ENCODE data around the gene GRIA4.

Gene GRIA4

DNA sequence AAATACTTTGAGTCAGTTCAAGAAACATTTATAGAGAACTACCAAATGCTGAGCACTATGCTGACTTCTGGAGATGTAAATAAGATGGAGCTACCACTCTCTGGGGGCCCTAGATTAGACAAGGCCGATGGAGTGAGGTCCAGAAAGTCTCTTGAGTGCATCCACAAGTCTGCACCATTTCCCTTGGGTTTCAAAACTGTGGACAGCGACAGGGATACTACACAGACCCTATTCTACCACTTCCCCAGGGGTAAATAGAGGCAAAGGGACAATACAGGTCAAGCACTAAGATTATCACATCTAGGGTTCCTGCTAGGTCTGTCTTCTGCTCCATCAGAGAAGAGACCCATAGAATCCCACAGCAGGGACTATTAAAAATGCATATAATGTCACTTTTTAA is 183.2 kb downstream of the GRIA4 start:
- no peak for DNase-seq

- no peak for DNase-seq
Observed at GRCh38 chr11:105799263-105799662, 189.4 kb downstream of the GRIA4 start.

DNA sequence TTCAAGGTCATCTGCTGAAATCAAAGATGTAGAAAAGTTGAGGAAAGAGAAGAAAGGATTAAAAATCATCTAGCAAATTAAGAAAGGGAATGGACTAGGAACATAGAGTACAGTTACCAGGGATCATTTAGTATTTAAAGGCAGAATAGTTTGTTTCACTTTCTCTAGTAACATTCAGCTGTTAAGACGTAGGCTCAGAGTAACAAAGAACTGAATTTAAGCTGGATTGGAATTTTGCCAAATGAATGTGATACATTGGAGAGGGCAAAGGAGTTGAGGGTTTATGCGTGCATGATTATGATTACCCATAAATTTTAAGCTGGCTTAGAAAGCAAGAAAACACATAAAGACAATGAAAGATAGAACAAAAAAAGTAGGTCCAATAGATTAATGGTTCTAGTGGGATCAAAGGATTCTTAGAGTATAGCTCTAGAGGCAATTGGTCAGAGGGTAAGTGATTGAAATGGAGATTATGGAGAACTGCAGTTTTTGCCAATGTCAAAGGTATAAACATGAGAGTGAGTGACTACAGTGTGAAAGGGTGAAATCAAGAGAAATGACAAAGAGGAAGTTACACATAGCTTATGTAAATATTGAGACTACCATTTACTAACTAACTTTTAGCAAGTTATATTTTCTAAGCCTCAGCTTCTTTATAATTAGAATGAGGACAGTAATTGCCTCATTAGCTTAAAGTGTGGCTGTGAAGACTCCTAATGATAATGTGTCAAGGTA is 190.0 kb downstream of the GRIA4 start:
- no peak for DNase-seq

- DNase-seq, result no peak
Observed at GRCh38 chr11:105802390-105802789, 192.5 kb downstream of the GRIA4 start.

DNA sequence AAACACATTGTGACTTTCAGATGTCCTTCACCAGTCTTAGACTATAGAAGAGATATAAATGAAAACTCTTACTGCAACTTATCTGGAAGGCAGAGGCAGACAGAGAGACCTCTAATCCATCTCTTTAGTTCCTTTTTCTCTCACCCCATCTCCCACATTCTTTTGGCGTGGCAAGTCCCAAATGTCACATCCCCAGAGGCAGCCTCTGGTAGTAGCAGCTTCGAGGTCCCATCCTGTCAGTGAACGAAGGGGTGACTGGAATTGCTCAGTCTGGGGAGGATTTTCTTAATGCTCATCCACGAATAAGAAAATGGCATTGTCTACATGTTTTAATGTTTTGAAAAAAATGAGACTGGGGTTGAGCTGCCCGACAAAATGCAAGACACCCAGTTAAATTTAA is 201.4 kb downstream of the GRIA4 start:
- DNase-seq, result no peak

GRCh38 chr11:105821372-105821771 is 211.5 kb downstream of the GRIA4 start:
- DNase-seq, result no peak

- no peak for DNase-seq
Observed at GRCh38 chr11:105821781-105822180, 211.9 kb downstream of the GRIA4 start.

GRCh38 chr11:105823495-105824033 is 213.7 kb downstream of the GRIA4 start:
- DNase-seq, result no peak

DNA sequence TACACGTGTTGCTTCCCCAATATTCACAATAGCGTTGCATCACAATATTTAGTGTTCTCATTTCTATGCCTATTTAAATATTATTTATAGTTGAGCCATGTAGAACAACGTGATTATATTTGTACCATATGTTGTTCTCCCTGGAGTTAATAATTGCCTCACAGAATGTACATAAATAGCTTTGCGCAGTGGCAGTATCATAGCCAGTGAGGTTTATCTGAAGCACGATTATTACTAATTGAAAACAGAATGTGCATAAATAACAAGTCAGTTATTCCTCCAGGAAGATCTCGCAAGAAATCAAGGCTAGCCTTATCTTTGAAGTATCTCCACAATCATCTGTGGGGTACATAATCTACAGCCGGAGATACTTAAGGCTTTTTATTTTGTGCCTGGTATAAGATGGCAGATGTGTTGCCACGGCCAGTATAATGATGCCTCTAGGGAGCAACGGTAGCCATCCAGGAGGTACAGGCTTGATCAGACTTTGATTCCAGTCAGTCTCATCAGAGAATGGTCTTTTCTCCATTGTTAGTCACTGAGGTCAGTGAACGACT is 214.7 kb downstream of the GRIA4 start:
- DNase-seq, result no peak

GRCh38 chr11:105825141-105825540 is 215.3 kb downstream of the GRIA4 start:
- DNase-seq, result no peak

GRCh38 chr11:105827906-105828305 is 218.0 kb downstream of the GRIA4 start:
- DNase-seq, result no peak

DNA sequence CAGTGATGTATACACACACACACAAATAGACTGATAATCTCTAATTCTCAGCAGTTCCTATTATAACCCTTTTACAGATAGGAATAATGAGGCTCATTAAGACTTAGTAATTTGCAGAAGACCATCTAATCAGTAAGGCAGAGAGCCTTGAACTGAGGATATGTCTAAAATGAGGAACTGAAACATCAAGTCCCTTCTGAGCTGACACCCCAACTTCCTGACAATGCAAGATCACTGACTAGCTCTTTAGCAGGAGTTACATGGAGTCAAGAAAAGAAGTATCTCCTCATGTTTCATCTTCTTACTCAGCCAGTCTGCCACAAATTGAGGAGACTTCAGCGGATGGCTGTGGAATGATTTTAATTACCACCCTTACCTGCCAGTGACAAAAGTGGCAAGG is 219.2 kb downstream of the GRIA4 start:
- no peak for DNase-seq

- no peak for DNase-seq
Observed at GRCh38 chr11:105834461-105834860, 224.6 kb downstream of the GRIA4 start.

DNA sequence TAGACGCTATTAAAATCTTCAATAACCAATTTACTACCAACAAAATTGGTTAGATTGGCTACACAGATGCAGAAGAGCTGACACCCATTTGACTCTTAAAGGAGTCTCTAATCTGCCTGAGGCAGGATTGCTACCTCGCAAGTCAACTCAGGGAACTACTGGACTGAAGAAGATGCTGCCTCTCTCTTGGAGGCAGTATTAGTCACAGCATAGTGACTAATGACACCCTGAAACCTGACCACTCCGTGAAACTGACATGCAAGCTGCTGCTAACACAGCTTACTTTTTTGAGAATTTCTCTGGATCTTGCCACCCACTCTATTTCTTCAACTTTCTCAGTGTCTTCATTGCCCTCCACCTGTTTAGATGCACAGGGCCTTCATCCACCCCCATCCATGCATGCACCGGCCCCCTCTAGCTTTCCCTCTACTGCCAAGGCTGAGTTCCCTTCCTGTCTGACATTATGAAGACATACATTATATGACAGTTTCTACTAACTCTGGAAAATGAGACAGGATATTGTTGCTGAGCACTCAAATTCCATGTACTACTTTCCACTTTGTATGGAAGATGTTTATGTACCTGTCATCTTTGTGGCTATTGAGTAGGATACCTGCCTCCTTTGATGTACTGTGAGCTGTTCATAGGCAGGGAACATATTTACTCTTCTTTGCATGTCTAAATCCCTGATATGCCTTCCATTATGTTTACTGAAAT is 229.0 kb downstream of the GRIA4 start:
- DNase-seq, result no peak

- no peak for DNase-seq
Observed at GRCh38 chr11:105840391-105840790, 230.5 kb downstream of the GRIA4 start.

- DNase-seq, result no peak
Observed at GRCh38 chr11:105852403-105852802, 242.5 kb downstream of the GRIA4 start.

GRCh38 chr11:105854269-105854668 is 244.4 kb downstream of the GRIA4 start:
- DNase-seq, result no peak

GRCh38 chr11:105856954-105857353 is 247.1 kb downstream of the GRIA4 start:
- DNase-seq, result no peak

GRCh38 chr11:105857728-105858127 is 247.9 kb downstream of the GRIA4 start:
- DNase-seq, result peak; percentile 35

- no peak for DNase-seq
Observed at GRCh38 chr11:105858841-105859240, 249.0 kb downstream of the GRIA4 start.

GRCh38 chr11:105860105-105860504 is 250.2 kb downstream of the GRIA4 start:
- DNase-seq, result no peak

DNA sequence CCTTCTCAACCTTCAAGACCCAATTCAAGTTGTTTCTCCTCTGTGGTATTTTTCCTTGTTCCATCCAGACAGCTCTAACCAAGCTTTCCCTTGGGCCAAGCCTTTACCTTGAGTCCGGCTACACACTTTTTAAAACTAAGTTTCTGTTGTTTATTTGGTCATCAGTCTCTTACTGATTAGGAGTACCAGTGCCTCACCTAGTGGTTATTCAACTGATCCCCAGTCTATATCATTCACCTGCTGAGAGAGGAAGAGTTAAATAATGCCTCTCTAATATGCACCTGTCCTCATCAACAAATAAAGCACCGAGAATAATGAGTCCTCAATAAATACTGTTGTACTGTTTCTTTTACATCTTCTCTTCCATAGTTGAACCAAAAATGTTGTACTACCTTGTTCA is 251.4 kb downstream of the GRIA4 start:
- no peak for DNase-seq

- peak; percentile 64 for DNase-seq
Observed at GRCh38 chr11:105862736-105863367, 253.0 kb downstream of the GRIA4 start.
